Inflammatory macrophage (primary cell): ENCODE measurements around the gene ZNF77.
"Not testable (repeated sequence)": the region's sequence is repeated elsewhere in the genome, so short reads cannot be mapped to it uniquely, and the experiment has no call there.

Experiments
- DNase-seq, 2 donors: peaks; one replicate each; pipeline ENCODE4 v3.0.0-alpha.2; 2020 to 2022
- total RNA-seq, 18 experiments: gene quantifications; one replicate each; lab custom pipeline; 2026; ENCODE audit warnings: mixed read lengths in 6 of 18, inconsistent platforms in 2 of 18; lab: John Stamatoyannopoulos, UW

Gene ZNF77
- total RNA-seq: 0.72 to 7.3 (median 3.2) reads per million in 18 experiments

- peak; percentile 100 for DNase-seq
Measured at GRCh38 chr19:2944775-2945574, at the start of gene ZNF77. ZNF77 (minus strand) TSS chr19:2944971; CDS start chr19:2944840, 131 bp downstream.

- no peak for DNase-seq
Measured at GRCh38 chr19:2993579-2993978, 48.8 kb upstream of the ZNF77 start.

DNA sequence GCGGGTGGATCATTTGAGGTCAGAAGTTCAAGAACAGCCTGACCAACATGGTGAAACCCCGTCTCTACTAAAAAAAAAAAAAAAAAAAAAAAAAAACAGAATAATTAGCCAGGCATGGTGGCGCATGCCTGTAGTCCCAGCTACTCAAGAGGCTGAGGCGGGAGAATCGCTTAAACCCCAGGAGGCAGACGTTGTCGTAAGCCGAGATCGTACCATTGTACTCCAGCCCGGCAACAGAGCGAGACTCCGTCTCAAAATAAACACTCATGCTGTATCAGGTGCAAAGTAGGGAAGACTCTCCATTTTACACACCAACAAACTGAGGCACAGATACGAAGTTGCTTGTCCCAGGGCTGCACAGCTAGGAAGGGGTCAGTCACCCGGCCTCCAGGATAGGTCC is 48.2 kb upstream of the ZNF77 start:
- DNase-seq: no peak

- DNase-seq: not testable (repeated sequence)
Measured at GRCh38 chr19:2992333-2992732, 47.6 kb upstream of the ZNF77 start.

GRCh38 chr19:2989236-2989946 is 44.6 kb upstream of the ZNF77 start:
- DNase-seq: no peak

DNA sequence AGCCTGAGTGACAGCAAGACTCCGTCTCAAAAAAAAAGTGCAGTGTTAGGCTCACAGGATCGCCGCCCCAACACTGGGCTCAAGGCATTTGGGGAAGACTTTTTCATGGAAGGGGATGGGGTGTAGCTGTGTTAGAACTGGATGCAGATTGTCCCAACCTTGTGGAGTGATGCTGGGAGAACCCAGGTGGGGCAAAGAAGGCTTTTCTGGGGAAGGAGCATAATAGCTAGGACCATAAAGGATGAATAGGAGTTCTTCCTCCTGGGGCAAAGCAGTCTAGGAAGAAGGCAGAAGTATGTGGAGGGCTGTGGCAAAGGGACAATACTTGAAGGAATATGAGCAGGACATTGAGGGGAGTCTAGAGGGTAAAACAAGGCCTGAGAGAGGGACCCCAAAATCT is 43.8 kb upstream of the ZNF77 start:
- DNase-seq: no peak

DNA sequence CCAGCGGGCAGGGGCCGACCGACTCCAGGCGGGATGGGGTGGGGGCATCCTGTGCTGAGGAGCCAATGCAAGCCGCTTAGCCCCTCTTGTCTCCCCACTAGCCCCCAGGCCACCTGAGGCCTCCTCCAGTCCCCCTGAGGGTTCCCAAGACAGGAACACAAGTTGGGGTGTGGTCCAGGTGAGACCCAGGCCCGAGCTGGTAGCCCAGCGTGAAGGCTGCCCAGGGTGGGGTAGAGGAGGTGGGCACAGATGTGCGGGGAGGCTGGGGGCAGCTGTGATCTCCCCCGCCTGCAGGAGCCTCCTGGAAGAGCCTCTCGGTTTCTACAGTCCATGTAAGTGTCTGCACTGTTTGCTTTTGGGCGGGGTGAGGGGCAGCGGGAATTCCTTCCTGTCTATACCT is 43.0 kb upstream of the ZNF77 start:
- no peak for DNase-seq

- DNase-seq: no peak
Measured at GRCh38 chr19:2986951-2987524, 42.3 kb upstream of the ZNF77 start.

GRCh38 chr19:2984215-2984528 is 39.4 kb upstream of the ZNF77 start:
- DNase-seq: no peak

- DNase-seq: no peak
Measured at GRCh38 chr19:2983351-2984214, 38.8 kb upstream of the ZNF77 start.

GRCh38 chr19:2982983-2983350 is 38.2 kb upstream of the ZNF77 start:
- DNase-seq: no peak

GRCh38 chr19:2982561-2982960 is 37.8 kb upstream of the ZNF77 start:
- no peak for DNase-seq

DNA sequence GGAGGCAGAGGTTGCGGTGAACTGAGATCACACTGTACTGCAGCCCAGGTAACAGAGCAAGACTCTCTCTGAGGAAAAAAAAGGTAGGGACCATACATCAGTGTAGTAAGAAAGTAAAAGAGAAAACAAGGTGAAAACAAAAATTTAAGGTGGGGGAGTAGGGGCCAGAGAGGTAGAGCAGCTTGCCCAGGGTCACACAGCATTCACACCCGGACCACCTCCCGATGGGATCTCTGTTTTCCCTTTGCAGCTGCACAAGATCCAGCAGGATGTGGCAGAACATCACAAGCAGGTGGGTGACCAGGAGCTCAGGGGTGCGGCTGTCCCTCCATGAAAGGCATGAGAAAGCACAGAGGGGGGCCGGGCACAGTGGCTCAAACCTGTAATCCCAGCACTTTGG is 37.1 kb upstream of the ZNF77 start:
- no peak for DNase-seq

- DNase-seq: no peak
Measured at GRCh38 chr19:2978772-2979171, 34.0 kb upstream of the ZNF77 start.

DNA sequence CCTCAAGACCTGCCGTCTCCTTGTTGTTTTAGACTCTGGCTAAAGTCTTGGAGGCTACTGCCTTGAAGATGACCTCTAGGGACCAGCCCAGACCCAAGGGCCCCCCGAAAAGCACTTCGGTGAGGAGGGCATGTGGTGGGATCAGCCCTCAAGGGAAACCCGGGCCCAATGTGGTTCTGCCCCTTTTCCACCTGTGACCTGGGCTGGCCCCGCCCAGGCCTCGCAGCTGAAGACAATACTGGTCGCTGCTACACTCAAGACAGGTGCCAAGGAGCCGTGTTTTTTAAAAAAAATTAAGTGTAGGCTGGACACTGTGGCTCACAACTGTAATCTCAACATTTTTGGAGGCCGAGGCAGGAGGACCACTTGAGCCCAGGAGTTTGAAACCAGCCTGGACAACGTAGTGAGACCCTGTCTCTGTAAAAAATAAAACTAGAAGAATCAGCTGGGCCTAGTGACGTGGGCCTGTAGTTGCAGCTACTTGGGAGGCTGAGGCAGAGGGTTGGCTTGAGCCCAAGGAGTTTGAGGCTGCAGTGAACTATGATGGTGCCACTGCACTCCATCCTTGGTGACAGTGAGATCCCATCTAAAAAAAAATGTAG is 33.5 kb upstream of the ZNF77 start:
- no peak for DNase-seq

DNA sequence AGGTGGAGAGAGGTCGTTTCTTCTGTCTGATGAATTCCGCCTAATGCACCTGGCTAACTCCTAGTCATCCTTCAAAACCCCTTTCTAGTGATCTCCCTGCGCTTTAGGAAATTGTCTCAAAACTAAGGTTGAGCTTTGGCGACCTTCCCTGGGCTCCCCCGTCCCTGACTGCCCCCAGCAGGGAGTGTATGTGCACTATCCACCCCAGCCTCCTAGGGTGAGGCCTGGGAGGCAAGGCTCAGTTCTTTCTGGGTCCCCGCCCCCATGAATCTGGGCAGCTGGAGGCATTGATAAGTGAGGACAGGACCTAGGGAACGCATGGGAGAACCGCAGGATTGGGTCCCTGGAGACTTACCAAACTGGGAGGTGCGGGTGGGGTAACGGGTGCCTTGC is 33.0 kb upstream of the ZNF77 start:
- no peak for DNase-seq

DNA sequence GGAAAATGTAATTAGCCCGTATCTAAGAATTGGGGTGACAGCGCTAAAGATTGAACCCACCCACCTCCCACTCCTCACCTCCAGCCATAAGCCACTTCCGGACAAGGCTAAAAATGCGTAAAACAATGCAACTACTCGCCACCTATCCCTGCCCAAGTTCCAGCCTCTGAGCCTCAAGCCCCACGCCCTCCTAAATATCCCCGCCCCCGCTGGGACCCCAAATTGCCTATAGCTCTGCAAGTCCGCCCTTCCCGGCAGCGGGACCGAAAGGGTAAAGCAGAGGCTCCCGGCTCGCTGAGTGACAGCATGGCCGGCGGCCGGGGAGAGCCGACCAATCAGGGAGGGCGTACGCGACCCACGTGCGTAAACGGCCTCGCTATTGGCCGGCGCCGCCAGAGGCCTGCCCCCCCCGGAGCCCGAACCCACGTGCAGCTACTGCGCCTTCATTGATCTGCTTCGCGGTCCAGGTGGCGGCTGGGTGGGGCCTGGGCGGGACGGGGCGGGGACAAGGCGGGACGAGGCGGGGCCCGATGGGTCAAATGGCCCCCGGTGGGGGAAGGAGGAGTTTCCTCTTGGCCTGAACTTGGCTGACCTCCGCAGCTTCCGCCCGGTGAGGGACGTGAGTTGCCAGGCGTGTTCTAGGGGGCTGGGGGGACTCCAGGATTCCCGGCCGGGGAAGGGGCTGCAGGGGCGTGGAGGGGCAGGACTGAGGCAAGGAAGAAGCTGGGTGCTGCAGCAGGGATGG is 32.4 kb upstream of the ZNF77 start, which contains the start of gene TLE6:
Gene TLE6, plus strand, starts transcription at position 564 of the 745 bp plus-strand sequence. CDS start 670 bp downstream, outside the sequence.
- DNase-seq: peak; percentile 96 to 97

DNA sequence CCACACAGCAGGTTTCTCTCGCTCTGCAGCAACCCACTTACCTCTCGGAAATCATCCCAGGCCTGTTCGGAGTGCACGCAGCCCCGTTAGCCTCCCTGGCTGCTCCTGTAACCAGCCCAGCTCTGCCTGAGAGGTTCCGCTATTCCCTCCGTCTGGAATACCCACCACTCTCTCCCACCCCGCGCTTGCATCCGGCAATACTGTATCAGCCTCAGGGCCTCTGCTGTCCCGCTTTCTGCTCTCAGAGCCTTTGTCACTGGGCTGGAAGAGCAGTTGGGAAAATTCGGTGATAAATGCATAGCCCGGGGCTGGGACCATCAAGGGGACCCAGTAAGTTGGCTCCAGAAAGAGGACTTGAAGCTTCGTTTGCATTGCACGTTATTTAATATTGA is 31.8 kb upstream of the ZNF77 start:
- DNase-seq: no peak

DNA sequence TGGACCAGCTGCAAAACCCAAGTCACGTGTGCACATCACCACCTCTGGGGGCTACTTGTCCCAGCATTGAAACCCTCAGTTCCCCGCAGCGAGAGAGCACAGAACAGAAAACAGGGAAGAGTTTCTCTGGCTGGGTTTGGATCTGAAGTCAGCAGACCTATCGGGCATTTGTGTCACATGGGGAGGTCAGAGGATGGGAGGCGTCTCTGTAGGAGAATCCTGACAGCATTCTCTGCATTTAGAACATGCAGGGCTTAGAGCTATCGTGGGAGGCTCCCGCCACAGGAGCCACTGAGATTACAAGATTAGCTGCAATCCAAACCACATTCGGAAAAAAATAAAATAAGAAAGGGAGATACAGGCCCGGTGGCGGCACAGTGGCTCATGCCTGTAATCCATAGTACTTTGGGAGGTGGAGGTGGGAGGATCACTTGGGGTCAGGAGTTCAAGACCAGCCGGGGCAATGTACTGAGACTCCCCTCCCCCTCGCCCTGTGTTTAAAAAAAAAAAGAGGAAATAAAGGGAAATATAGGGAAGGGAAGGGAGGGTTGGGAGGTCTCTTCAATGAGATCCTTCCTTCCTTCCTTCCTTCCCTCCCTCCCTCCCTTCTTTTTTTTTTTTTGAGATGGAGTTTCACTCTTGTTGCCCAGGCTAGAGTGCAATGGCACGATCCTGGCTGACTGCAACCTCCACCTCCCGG is 29.7 kb upstream of the ZNF77 start:
- DNase-seq: peak; percentile 95 to 98

DNA sequence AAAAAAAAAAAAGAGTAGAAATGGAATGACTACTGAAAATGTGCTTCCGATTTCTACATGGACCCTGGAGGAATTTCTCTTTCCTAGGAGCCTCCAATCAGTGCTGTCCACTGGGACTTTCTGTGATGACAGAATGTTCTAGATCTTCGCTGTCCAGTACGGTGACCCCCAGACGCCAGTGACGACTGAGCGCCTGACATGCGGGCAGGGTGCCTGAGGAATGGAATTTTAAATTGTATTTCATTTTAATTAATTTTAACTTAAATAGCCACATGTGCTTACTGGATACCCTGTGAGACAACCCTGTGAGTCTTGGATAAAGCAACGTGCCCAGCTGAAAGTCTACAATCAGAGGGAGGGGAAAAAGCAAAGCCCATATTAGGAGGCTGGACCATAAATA is 28.5 kb upstream of the ZNF77 start:
- no peak for DNase-seq
